Mesenchymal stem cell (in vitro differentiated cells and primary cell): Measurements from ENCODE around the gene ARHGAP31.

ENCODE experiments used
- DNase-seq: peaks from one replicate; pipeline ENCODE4 v3.0.0-alpha.2; 2013
- H2AFZ ChIP-seq: one replicate; pipeline ENCODE4 v1.6.1; 2013; ENCODE audit warnings: low read depth, mild to moderate bottlenecking, control low read depth, inconsistent platforms, low read length, moderate library complexity
- H2AK5ac ChIP-seq: 2 replicates; pipeline ENCODE4 v1.6.1; 2013; ENCODE audit warnings: low read length, moderate library complexity, mild to moderate bottlenecking, inconsistent platforms; ENCODE audit not compliant: severe bottlenecking
- H2BK120ac ChIP-seq: one replicate; pipeline ENCODE4 v1.6.1; 2013; ENCODE audit warnings: low read depth, mild to moderate bottlenecking, inconsistent platforms, low read length, moderate library complexity
- H2BK12ac ChIP-seq, 2 experiments: one replicate each; pipeline ENCODE4 v1.6.1; 2013; ENCODE audit warnings: inconsistent platforms in 2 of 2, low read length in 2 of 2, mild to moderate bottlenecking in 2 of 2, moderate library complexity in 2 of 2, control low read depth in 1 of 2
- H2BK15ac ChIP-seq: one replicate; pipeline ENCODE4 v1.6.1; 2013; ENCODE audit warnings: mild to moderate bottlenecking, low read depth, inconsistent platforms; ENCODE audit not compliant: poor library complexity, severe bottlenecking
- H2BK5ac ChIP-seq: 2 replicates; pipeline ENCODE4 v1.6.1; 2013; ENCODE audit warnings: low read depth, mild to moderate bottlenecking, low read length, control low read depth, inconsistent platforms; ENCODE audit not compliant: poor library complexity, severe bottlenecking
- H3K14ac ChIP-seq, 2 experiments: one replicate each; pipeline ENCODE4 v1.6.1; 2013; ENCODE audit warnings: inconsistent platforms in 2 of 2, low read length in 2 of 2, control low read depth in 1 of 2, mild to moderate bottlenecking in 1 of 2, moderate library complexity in 1 of 2
- H3K18ac ChIP-seq, 2 experiments: one replicate each; pipeline ENCODE4 v1.6.1; 2013; ENCODE audit warnings: inconsistent platforms in 2 of 2, low read length in 2 of 2, control low read depth in 1 of 2, low read depth in 1 of 2, mild to moderate bottlenecking in 1 of 2
- H3K23ac ChIP-seq, 2 experiments: one replicate each; pipeline ENCODE4 v1.6.1; 2013; ENCODE audit warnings: inconsistent platforms in 2 of 2, low read length in 2 of 2, mild to moderate bottlenecking in 2 of 2, moderate library complexity in 2 of 2, control low read depth in 1 of 2
- H3K27ac ChIP-seq: 2 replicates; pipeline ENCODE4 v1.5.1; 2013; ENCODE audit warnings: mild to moderate bottlenecking, moderate library complexity, low read length, control low read depth, inconsistent platforms; ENCODE audit not compliant: poor library complexity, severe bottlenecking
- H3K27me3 ChIP-seq, 2 experiments: 2 replicates each; pipeline versions ENCODE4 v1.6.1 to v1.7.0; 2013; ENCODE audit warnings: low read length in 2 of 2, mild to moderate bottlenecking in 2 of 2, moderate library complexity in 2 of 2, control low read depth in 1 of 2, inconsistent platforms in 1 of 2; ENCODE audit not compliant: control insufficient read depth in 1 of 2, insufficient read depth in 1 of 2
- H3K36me3 ChIP-seq, 2 experiments: 2 replicates each; pipeline versions ENCODE4 v1.6.1 to v1.7.0; 2013; ENCODE audit warnings: low read length in 2 of 2, control low read depth in 1 of 2, inconsistent platforms in 1 of 2, low read depth in 1 of 2, mild to moderate bottlenecking in 1 of 2; ENCODE audit not compliant: insufficient read depth in 2 of 2, control insufficient read depth in 1 of 2
- H3K4ac ChIP-seq, 2 experiments: one replicate each; pipeline ENCODE4 v1.6.1; 2013; ENCODE audit warnings: inconsistent platforms in 2 of 2, low read length in 2 of 2, mild to moderate bottlenecking in 2 of 2, moderate library complexity in 2 of 2, control low read depth in 1 of 2, low read depth in 1 of 2
- H3K4me1 ChIP-seq: 2 replicates; pipeline ENCODE4 v1.6.1; 2013; ENCODE audit warnings: low read depth, low read length, control low read depth; ENCODE audit not compliant: control insufficient read depth, insufficient read depth
- H3K4me2 ChIP-seq: 2 replicates; pipeline ENCODE4 v1.6.1; 2013; ENCODE audit warnings: low read length, mild to moderate bottlenecking, inconsistent platforms; ENCODE audit not compliant: poor library complexity, severe bottlenecking
- H3K4me3 ChIP-seq, 2 experiments: 2 replicates each; pipeline versions ENCODE4 v1.5.1 to v1.7.0; 2013; ENCODE audit warnings: low read length in 2 of 2, mild to moderate bottlenecking in 2 of 2, control low read depth in 1 of 2, low read depth in 1 of 2; ENCODE audit not compliant: insufficient read depth in 1 of 2
- H3K79me1 ChIP-seq: replicated peaks from 2 replicates; pipeline ENCODE4 v1.6.1; 2013; ENCODE audit warnings: mild to moderate bottlenecking, control low read depth, low read length, inconsistent platforms; ENCODE audit not compliant: poor library complexity, severe bottlenecking
- H3K9ac ChIP-seq: 2 replicates; pipeline ENCODE4 v1.7.0; 2013; ENCODE audit warnings: mild to moderate bottlenecking, low read length, moderate library complexity
- H3K9me3 ChIP-seq: 2 replicates; pipeline ENCODE4 v1.7.0; 2013; ENCODE audit warnings: mild to moderate bottlenecking, low read length; ENCODE audit not compliant: control insufficient read depth
- H4K8ac ChIP-seq: one replicate; pipeline ENCODE4 v1.6.1; 2013; ENCODE audit warnings: inconsistent platforms, mild to moderate bottlenecking, low read length, moderate library complexity
- H4K91ac ChIP-seq: one replicate; pipeline ENCODE4 v1.6.1; 2013; ENCODE audit warnings: mild to moderate bottlenecking, low read length, inconsistent platforms
- WGBS: methylation state at CpG from one replicate; pipeline ENCODE4 v1.1.7; 2013; ENCODE audit warnings: mixed read lengths; 5-methylcytosine and 5-hydroxymethylcytosine counted together

ARHGAP31 gene

GRCh38 chr3:119362010-119362409 lies 67.8 kb downstream of the ARHGAP31 start:
- Histone ChIP-seq H3K18ac (no peak overlapping the region), H3K9me3 (no peaks in the 10 kb centered on the region), H3K36me3 (peaks cover 3 to 7% of the 10 kb centered on the region in 2 experiments), H2BK12ac (no peak overlapping the region), H3K4me2 (no peak overlapping the region), H2AFZ (no peak overlapping the region), H4K91ac (no peak overlapping the region), H2BK15ac (no peak overlapping the region), H3K4ac (no peak overlapping the region), H3K27me3 (no peaks in the 10 kb centered on the region), H2BK5ac (no peak overlapping the region), H3K27ac (no peak overlapping the region), H2AK5ac (no peak overlapping the region), H3K9ac (no peak overlapping the region), H3K4me3 (no peak overlapping the region), H3K4me1 (peaks cover 6% of the 10 kb centered on the region), H3K14ac (no peak overlapping the region), H3K79me1 (peaks cover 43% of the 10 kb centered on the region), H3K23ac (no peak overlapping the region), H2BK120ac (no peak overlapping the region), H4K8ac (no peak overlapping the region)
- no peak for DNase-seq
- 98% methylated on average over 2 of the region's 2 CpGs for WGBS

GRCh38 chr3:119362940-119363725 lies 69.0 kb downstream of the ARHGAP31 start:
- Histone ChIP-seq H3K14ac (no peak overlapping the region), H2BK12ac (no peak overlapping the region), H3K4ac (no peak overlapping the region), H2AK5ac (no peak overlapping the region), H3K79me1 (peaks cover 41% of the 10 kb centered on the region), H4K8ac (no peak overlapping the region), H3K23ac (no peak overlapping the region), H3K27me3 (no peaks in the 10 kb centered on the region), H2BK15ac (no peak overlapping the region), H2AFZ (no peak overlapping the region), H2BK120ac (no peak overlapping the region), H3K27ac (no peak overlapping the region), H3K4me2 (no peak overlapping the region), H3K9ac (no peak overlapping the region), H3K4me1 (peaks cover 3% of the 10 kb centered on the region), H3K18ac (no peak overlapping the region), H4K91ac (no peak overlapping the region), H3K9me3 (no peaks in the 10 kb centered on the region), H3K4me3 (no peak overlapping the region), H2BK5ac (no peak overlapping the region), H3K36me3 (peaks cover 6 to 10% of the 10 kb centered on the region in 2 experiments)
- DNase-seq = no peak
- 93% methylated on average over 7 of the region's 7 CpGs for WGBS

- H3K4me1 ChIP-seq = peaks cover 3% of the 10 kb centered on the region
- no peak overlapping the region for H3K14ac ChIP-seq
- H3K36me3 ChIP-seq = peaks cover 8 to 23% of the 10 kb centered on the region in 2 experiments
- H2BK120ac ChIP-seq = no peak overlapping the region
- no peak overlapping the region for H3K9ac ChIP-seq
- H2AK5ac ChIP-seq = no peak overlapping the region
- H3K18ac ChIP-seq = no peak overlapping the region
- no peak overlapping the region for H3K4ac ChIP-seq
- H2AFZ ChIP-seq = no peak overlapping the region
- no peak overlapping the region for H3K4me3 ChIP-seq
- H3K27me3 ChIP-seq = no peaks in the 10 kb centered on the region
- no peak overlapping the region for H2BK15ac ChIP-seq
- no peak overlapping the region for H2BK12ac ChIP-seq
- no CpG with 5 or more reads among the region's 1 CpG for WGBS
- H3K9me3 ChIP-seq = no peaks in the 10 kb centered on the region
- H4K91ac ChIP-seq = no peak overlapping the region
- H3K79me1 ChIP-seq = peaks cover 41% of the 10 kb centered on the region
- H2BK5ac ChIP-seq = no peak overlapping the region
- H4K8ac ChIP-seq = no peak overlapping the region
- no peak overlapping the region for H3K27ac ChIP-seq
- H3K23ac ChIP-seq = no peak overlapping the region
- H3K4me2 ChIP-seq = no peak overlapping the region
- no peak for DNase-seq
These were observed 70.2 kb downstream of the ARHGAP31 start for GRCh38 chr3:119364401-119364800.

DNA sequence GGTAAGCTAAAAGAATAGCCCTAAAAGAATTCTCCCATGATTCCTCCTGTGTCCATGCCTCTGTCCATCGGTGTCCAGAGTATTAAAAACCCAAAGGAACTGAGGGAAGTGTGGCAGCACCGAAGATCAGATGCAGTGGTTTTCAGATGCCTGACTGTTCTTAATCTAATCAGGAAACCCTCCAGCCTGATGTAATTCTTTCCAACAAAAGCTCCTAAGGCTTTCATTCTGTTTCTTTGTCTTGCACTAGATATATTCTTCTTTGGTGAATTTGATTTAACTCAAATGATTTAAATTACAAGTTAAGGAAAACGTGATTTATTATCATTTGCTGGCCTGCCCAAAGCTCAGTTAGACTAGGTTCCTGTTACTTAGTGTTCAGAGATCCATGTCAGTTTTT lies 71.2 kb downstream of the ARHGAP31 start:
- no peak overlapping the region for H2AFZ ChIP-seq
- no peak overlapping the region for H3K23ac ChIP-seq
- H2BK12ac ChIP-seq = no peak overlapping the region
- H3K14ac ChIP-seq = no peak overlapping the region
- no peaks in the 10 kb centered on the region for H3K27me3 ChIP-seq
- H2AK5ac ChIP-seq = no peak overlapping the region
- H3K9ac ChIP-seq = no peak overlapping the region
- H3K4me1 ChIP-seq = no peaks in the 10 kb centered on the region
- H2BK120ac ChIP-seq = no peak overlapping the region
- H2BK15ac ChIP-seq = no peak overlapping the region
- no peak overlapping the region for H3K4ac ChIP-seq
- peaks cover 34% of the 10 kb centered on the region for H3K79me1 ChIP-seq
- H2BK5ac ChIP-seq = no peak overlapping the region
- no peak overlapping the region for H3K4me2 ChIP-seq
- WGBS = 97% methylated on average over 3 of the region's 3 CpGs
- peaks cover 8 to 26% of the 10 kb centered on the region in 2 experiments for H3K36me3 ChIP-seq
- no peak for DNase-seq
- H3K18ac ChIP-seq = no peak overlapping the region
- H4K91ac ChIP-seq = no peak overlapping the region
- H3K4me3 ChIP-seq = no peak overlapping the region
- H3K9me3 ChIP-seq = no peaks in the 10 kb centered on the region
- H3K27ac ChIP-seq = no peak overlapping the region
- no peak overlapping the region for H4K8ac ChIP-seq
